Prostate gland (tissue), 2 donors: ENCODE data around the gene HOXB7.

Experiments used
- POLR2AphosphoS5 ChIP-seq: sonication (generic); formaldehyde crosslinking; IDR thresholded peaks from one replicate; pipeline ENCODE4 v1.6.1; 2017; ENCODE audit warnings: antibody characterized with exemption
- TF ChIP-seq, protein P1 (sequence below), 4 experiments: fragments of 200-600 bp in 2 of 4; fragments of 450-650 bp in 2 of 4; sonication (generic) in 2 of 4; IDR thresholded peaks; 1 replicate in 3 of 4; 2 replicates in 1 of 4; pipeline ENCODE4 v1.5.1; 2016 to 2019; ENCODE audit warnings: antibody characterized with exemption in 4 of 4, mild to moderate bottlenecking in 2 of 4, moderate library complexity in 2 of 4

- TF ChIP-seq, protein P1, sequence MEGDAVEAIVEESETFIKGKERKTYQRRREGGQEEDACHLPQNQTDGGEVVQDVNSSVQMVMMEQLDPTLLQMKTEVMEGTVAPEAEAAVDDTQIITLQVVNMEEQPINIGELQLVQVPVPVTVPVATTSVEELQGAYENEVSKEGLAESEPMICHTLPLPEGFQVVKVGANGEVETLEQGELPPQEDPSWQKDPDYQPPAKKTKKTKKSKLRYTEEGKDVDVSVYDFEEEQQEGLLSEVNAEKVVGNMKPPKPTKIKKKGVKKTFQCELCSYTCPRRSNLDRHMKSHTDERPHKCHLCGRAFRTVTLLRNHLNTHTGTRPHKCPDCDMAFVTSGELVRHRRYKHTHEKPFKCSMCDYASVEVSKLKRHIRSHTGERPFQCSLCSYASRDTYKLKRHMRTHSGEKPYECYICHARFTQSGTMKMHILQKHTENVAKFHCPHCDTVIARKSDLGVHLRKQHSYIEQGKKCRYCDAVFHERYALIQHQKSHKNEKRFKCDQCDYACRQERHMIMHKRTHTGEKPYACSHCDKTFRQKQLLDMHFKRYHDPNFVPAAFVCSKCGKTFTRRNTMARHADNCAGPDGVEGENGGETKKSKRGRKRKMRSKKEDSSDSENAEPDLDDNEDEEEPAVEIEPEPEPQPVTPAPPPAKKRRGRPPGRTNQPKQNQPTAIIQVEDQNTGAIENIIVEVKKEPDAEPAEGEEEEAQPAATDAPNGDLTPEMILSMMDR (IDR thresholded peaks at IDR 0.05), result no peak
- peak; percentile 3 for TF ChIP-seq POLR2AphosphoS5
Measured at GRCh38 chr17:48610282-48611211, at the start of gene HOXB7.
